Right lobe of liver (tissue), 4 donors: Measurements from ENCODE around the gene MREG.

Source experiments
- POLR2A ChIP-seq: fragments of 450-650 bp; IDR thresholded peaks from one replicate; pipeline ENCODE4 v1.6.1; 2017; ENCODE audit warnings: antibody characterized with exemption, mild to moderate bottlenecking
- TF ChIP-seq, protein P1 (sequence below), 4 donors: fragments of 200-600 bp in 3 of 4; fragments of 450-650 bp in 1 of 4; IDR thresholded peaks; one replicate each; pipeline versions ENCODE4 v1.5.1 to v1.8.0; 2016 to 2022; ENCODE audit warnings: antibody characterized with exemption in 4 of 4, mild to moderate bottlenecking in 2 of 4
- donor health status: DM: no; HTN: no; CAD: no.
- donor health status: DM: no; HTN: no; CAD: no.
- donor health status: DM: no; HTN: yes; CAD: no.

DNA sequence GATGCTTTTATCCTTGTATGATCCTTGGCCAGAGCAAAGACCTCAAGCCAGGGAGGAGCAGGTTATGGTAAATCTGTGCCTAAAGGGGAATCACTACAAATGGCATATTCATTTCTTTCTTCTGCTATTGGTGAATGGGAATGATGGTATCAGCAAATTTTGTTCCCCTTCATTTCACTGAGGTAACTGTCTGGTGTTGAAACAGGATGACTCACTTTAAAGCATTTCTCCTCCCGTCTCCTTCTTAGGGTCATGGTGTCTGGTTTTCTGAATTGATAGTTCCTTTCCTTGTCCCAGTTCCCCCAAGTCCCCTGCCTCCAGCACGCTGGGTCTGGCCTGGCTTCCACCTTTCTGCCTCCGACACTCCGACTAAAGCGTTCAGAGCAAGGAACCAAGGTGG lies 109.2 kb downstream of the MREG start:
- TF ChIP-seq, protein P1, sequence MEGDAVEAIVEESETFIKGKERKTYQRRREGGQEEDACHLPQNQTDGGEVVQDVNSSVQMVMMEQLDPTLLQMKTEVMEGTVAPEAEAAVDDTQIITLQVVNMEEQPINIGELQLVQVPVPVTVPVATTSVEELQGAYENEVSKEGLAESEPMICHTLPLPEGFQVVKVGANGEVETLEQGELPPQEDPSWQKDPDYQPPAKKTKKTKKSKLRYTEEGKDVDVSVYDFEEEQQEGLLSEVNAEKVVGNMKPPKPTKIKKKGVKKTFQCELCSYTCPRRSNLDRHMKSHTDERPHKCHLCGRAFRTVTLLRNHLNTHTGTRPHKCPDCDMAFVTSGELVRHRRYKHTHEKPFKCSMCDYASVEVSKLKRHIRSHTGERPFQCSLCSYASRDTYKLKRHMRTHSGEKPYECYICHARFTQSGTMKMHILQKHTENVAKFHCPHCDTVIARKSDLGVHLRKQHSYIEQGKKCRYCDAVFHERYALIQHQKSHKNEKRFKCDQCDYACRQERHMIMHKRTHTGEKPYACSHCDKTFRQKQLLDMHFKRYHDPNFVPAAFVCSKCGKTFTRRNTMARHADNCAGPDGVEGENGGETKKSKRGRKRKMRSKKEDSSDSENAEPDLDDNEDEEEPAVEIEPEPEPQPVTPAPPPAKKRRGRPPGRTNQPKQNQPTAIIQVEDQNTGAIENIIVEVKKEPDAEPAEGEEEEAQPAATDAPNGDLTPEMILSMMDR (IDR thresholded peaks at IDR 0.05) = no peak
- no peak for TF ChIP-seq POLR2A
